ENCODE measurements around the gene SLC29A1. TPM values are rescaled to one million over a fixed set of nuclear protein-coding genes. Genes with fewer than 3 reads are reported as not detected.

Gene SLC29A1
- total and polyA plus RNA-seq, 5 experiments from 2014 or later: 1.3 to 2.6 (median 2.3) TPM

GRCh38 chr6:44254191-44255104 is 31.1 kb downstream of the SLC29A1 start:
- POLR2A ChIA-PET: interaction anchor here (0.5 to 5.9 kb wide), 6 partner anchors 8 to 1507 kb away, joined by 3 to 156 read pairs (median 3); partner anchors contain the start of gene HSP90AB1
- Mint-ChIP-seq H3K4me1 (peaks cover 50 to 87% (median 78%) of the 10 kb centered on the region in 4 donors), H3K27me3 (no peaks in the 10 kb centered on the region), H3K27ac (peak overlapping the region in 9 of 10 donors; percentile 19 to 93 (median 74)), H3K4me3 (peak overlapping the region in 6 of 10 donors; percentile 22 to 85 (median 71)), H3K36me3 (peaks cover 8 to 69% (median 27%) of the 10 kb centered on the region in 3 donors), H3K9me3 (no peaks in the 10 kb centered on the region)
- ATAC-seq (no peak), DNase-seq (no peak)

GRCh38 chr6:44255105-44255808 is 31.9 kb downstream of the SLC29A1 start:
- Mint-ChIP-seq H3K4me1 (peaks cover 44 to 83% (median 70%) of the 10 kb centered on the region in 4 donors), H3K36me3 (peaks cover 8 to 61% (median 25%) of the 10 kb centered on the region in 3 donors), H3K4me3 (peak overlapping the region; percentile 78 to 97 (median 88)), H3K27ac (peak overlapping the region; percentile 71 to 94 (median 92)), H3K9me3 (no peaks in the 10 kb centered on the region), H3K27me3 (no peaks in the 10 kb centered on the region)
- DNase-seq (no peak), ATAC-seq (no peak)
- POLR2A ChIA-PET: interaction anchor here (0.5 to 5.9 kb wide), 3 partner anchors 9 to 39 kb away, joined by 4 to 156 read pairs (median 7); partner anchors contain the start of gene HSP90AB1

- peak in 5 of 10 donors; percentile 50 to 70 (median 59) for DNase-seq
- ATAC-seq: peak; percentile 20 to 33
- H3K27me3 Mint-ChIP-seq: no peaks in the 10 kb centered on the region
- POLR2A ChIA-PET: interaction anchor here (0.5 to 5.9 kb wide), 14 partner anchors 8 to 215 kb away, joined by 3 to 156 read pairs (median 4); partner anchors contain the start of genes AARS2, CDC5L, HSP90AB1 and TMEM151B
- H3K4me1 Mint-ChIP-seq: peaks cover 41 to 85% (median 64%) of the 10 kb centered on the region in 4 donors
- peak overlapping the region; percentile 78 to 94 (median 92) for H3K27ac Mint-ChIP-seq
- peak overlapping the region; percentile 78 to 97 (median 88) for H3K4me3 Mint-ChIP-seq
- H3K9me3 Mint-ChIP-seq: no peaks in the 10 kb centered on the region
- peaks cover 8 to 53% (median 22%) of the 10 kb centered on the region in 3 donors for H3K36me3 Mint-ChIP-seq
Observed at GRCh38 chr6:44255871-44256774, 32.7 kb downstream of the SLC29A1 start.

- H3K4me1 Mint-ChIP-seq: peaks cover 38 to 84% (median 63%) of the 10 kb centered on the region in 4 donors
- H3K36me3 Mint-ChIP-seq: peaks cover 5 to 47% (median 17%) of the 10 kb centered on the region in 3 donors
- DNase-seq (no peak), ATAC-seq (peak in 1 of 2 donors; percentile 12)
- peak overlapping the region; percentile 78 to 94 (median 91) for H3K27ac Mint-ChIP-seq
- POLR2A ChIA-PET: interaction anchor here (0.7 to 5.9 kb wide), 12 partner anchors 10 to 215 kb away, joined by 3 to 156 read pairs (median 4); partner anchors contain the start of genes AARS2, CDC5L, HSP90AB1 and TMEM151B
- H3K4me3 Mint-ChIP-seq: peak overlapping the region; percentile 78 to 97 (median 88)
- no peaks in the 10 kb centered on the region for H3K27me3 Mint-ChIP-seq
- no peaks in the 10 kb centered on the region for H3K9me3 Mint-ChIP-seq
Observed at GRCh38 chr6:44256775-44257024, 33.3 kb downstream of the SLC29A1 start.

- Mint-ChIP-seq H3K36me3 (peaks cover 0 to 42% (median 12%) of the 10 kb centered on the region in 3 donors), H3K9me3 (no peaks in the 10 kb centered on the region), H3K27me3 (no peaks in the 10 kb centered on the region), H3K4me3 (peak within 1 kb of the TSS; percentile 78 to 97 (median 90)), H3K4me1 (peaks cover 35 to 83% (median 61%) of the 10 kb centered on the region in 4 donors), H3K27ac (peak within 1 kb of the TSS; percentile 91 to 97 (median 94))
- DNase-seq (peak; percentile 40 to 79 (median 70)), ATAC-seq (peak; percentile 72 to 84)
- POLR2A ChIA-PET: interaction anchor here (0.7 to 5.9 kb wide), 12 partner anchors 9 to 214 kb away, joined by 3 to 156 read pairs (median 4); partner anchors contain the start of genes AARS2, CDC5L, HSP90AB1 and TMEM151B
Observed at GRCh38 chr6:44257025-44257752, 33.8 kb downstream of the SLC29A1 start, which contains the start of gene SLC35B2. TSS of gene SLC35B2 (minus strand) at chr6:44257528. CDS start at chr6:44257410, 118 bp downstream.

- Mint-ChIP-seq H3K27ac (peak overlapping the region; percentile 80 to 97 (median 94)), H3K4me3 (peak overlapping the region; percentile 78 to 92 (median 87)), H3K4me1 (peaks cover 34 to 85% (median 64%) of the 10 kb centered on the region in 4 donors), H3K36me3 (peaks cover 0 to 36% (median 8%) of the 10 kb centered on the region in 3 donors), H3K27me3 (no peaks in the 10 kb centered on the region), H3K9me3 (no peaks in the 10 kb centered on the region)
- POLR2A ChIA-PET: interaction anchor here (1.3 to 5.9 kb wide), 3 partner anchors 11 to 34 kb away, joined by 4 to 156 read pairs (median 5); partner anchors contain the start of gene HSP90AB1
- DNase-seq (no peak), ATAC-seq (peak; percentile 0 to 7)
Observed at GRCh38 chr6:44257753-44258324, 34.4 kb downstream of the SLC29A1 start.

- ATAC-seq: no peak
- Mint-ChIP-seq H3K4me3 (peak overlapping the region; percentile 78 to 92 (median 87)), H3K36me3 (peaks cover 0 to 30% (median 4%) of the 10 kb centered on the region in 3 donors), H3K9me3 (no peaks in the 10 kb centered on the region), H3K4me1 (peaks cover 33 to 85% (median 64%) of the 10 kb centered on the region in 4 donors), H3K27me3 (no peaks in the 10 kb centered on the region), H3K27ac (peak overlapping the region; percentile 81 to 96 (median 92))
- DNase-seq: peak in 1 of 10 donors; percentile 55
- POLR2A ChIA-PET: interaction anchor here (5.9 kb wide), 1 partner anchor 12 kb away, joined by 156 read pairs; the partner anchor contains the start of gene HSP90AB1
Observed at GRCh38 chr6:44258325-44258863, 35.0 kb downstream of the SLC29A1 start.

GRCh38 chr6:44258921-44259320 is 35.5 kb downstream of the SLC29A1 start:
- Mint-ChIP-seq H3K36me3 (peaks cover 0 to 25% (median 4%) of the 10 kb centered on the region in 3 donors), H3K9me3 (no peaks in the 10 kb centered on the region), H3K27ac (peak overlapping the region in 8 of 10 donors; percentile 11 to 96 (median 94)), H3K4me3 (peak overlapping the region; percentile 78 to 92 (median 87)), H3K4me1 (peaks cover 34 to 85% (median 65%) of the 10 kb centered on the region in 4 donors), H3K27me3 (no peaks in the 10 kb centered on the region)
- POLR2A ChIA-PET: interaction anchor here (5.9 kb wide), 1 partner anchor 12 kb away, joined by 156 read pairs; the partner anchor contains the start of gene HSP90AB1
- no peak for ATAC-seq
- peak in 1 of 10 donors; percentile 15 for DNase-seq

GRCh38 chr6:44260011-44260410 is 36.6 kb downstream of the SLC29A1 start:
- H3K4me3 Mint-ChIP-seq: peak overlapping the region in 1 of 10 donors; percentile 11
- DNase-seq: peak in 1 of 10 donors; percentile 52
- peaks cover 0 to 15% (median 2%) of the 10 kb centered on the region in 3 donors for H3K36me3 Mint-ChIP-seq
- no peaks in the 10 kb centered on the region for H3K9me3 Mint-ChIP-seq
- no peak for ATAC-seq
- peak overlapping the region in 2 of 10 donors; percentile 13 to 27 for H3K27ac Mint-ChIP-seq
- peaks cover 38 to 86% (median 66%) of the 10 kb centered on the region in 4 donors for H3K4me1 Mint-ChIP-seq
- POLR2A ChIA-PET: interaction anchor here (0.6 kb wide), 1 partner anchor 12 kb away, joined by 3 read pairs; no protein-coding TSS in a partner anchor
- no peaks in the 10 kb centered on the region for H3K27me3 Mint-ChIP-seq
